Spleen (tissue), 11 donors: ENCODE data around the gene MAST2. TPM values are rescaled to one million over a fixed set of nuclear protein-coding genes. Genes with fewer than 3 reads are reported as not detected.

Experiments used
- DNase-seq: peaks from one replicate; pipeline ENCODE4 v3.0.0-alpha.2; 2020
- H3K27ac ChIP-seq, 8 donors: fragments of 200-600 bp; sonication (generic) in 7 of 8; 1 replicate in 4 of 8; 2 replicates in 4 of 8; pipeline versions ENCODE4 v1.5.0 to v1.8.0; 2016 to 2021; ENCODE audit warnings: inconsistent platforms in 4 of 8, mild to moderate bottlenecking in 4 of 8, moderate library complexity in 1 of 8
- H3K27me3 ChIP-seq, 7 donors: fragments of 200-600 bp; sonication (generic) in 6 of 7; replicated peaks in 1 of 7; 1 replicate in 4 of 7; 2 replicates in 3 of 7; pipeline versions ENCODE4 v1.5.0 to v1.8.0; 2016 to 2021; ENCODE audit warnings: inconsistent platforms in 3 of 7, mild to moderate bottlenecking in 1 of 7
- H3K36me3 ChIP-seq, 6 donors: fragments of 200-600 bp; sonication (generic) in 5 of 6; 1 replicate in 4 of 6; 2 replicates in 2 of 6; pipeline versions ENCODE4 v1.5.0 to v1.8.0; 2016 to 2021; ENCODE audit warnings: inconsistent platforms in 2 of 6
- H3K4me1 ChIP-seq, 6 donors: fragments of 200-600 bp; sonication (generic) in 5 of 6; 1 replicate in 3 of 6; 2 replicates in 3 of 6; pipeline versions ENCODE4 v1.5.0 to v1.8.0; 2016 to 2021; ENCODE audit warnings: inconsistent platforms in 3 of 6
- H3K4me3 ChIP-seq, 8 donors: fragments of 200-600 bp; sonication (generic) in 7 of 8; 1 replicate in 4 of 8; 2 replicates in 4 of 8; pipeline versions ENCODE4 v1.5.0 to v1.8.0; 2016 to 2021; ENCODE audit warnings: inconsistent platforms in 4 of 8, mild to moderate bottlenecking in 4 of 8, moderate library complexity in 2 of 8
- H3K9me3 ChIP-seq, 8 donors: fragments of 200-600 bp; sonication (generic) in 7 of 8; 1 replicate in 4 of 8; 2 replicates in 4 of 8; pipeline versions ENCODE4 v1.5.0 to v1.8.0; 2016 to 2021; ENCODE audit warnings: inconsistent platforms in 4 of 8
- POLR2A ChIP-seq, 3 donors: fragments of 450-650 bp; IDR thresholded peaks; one replicate each; pipeline ENCODE4 v1.5.1; 2017; ENCODE audit warnings: antibody characterized with exemption in 3 of 3, mild to moderate bottlenecking in 1 of 3
- POLR2AphosphoS5 ChIP-seq, 3 donors: sonication (generic); formaldehyde crosslinking; IDR thresholded peaks; one replicate each; pipeline ENCODE4 v1.5.1; 2017; ENCODE audit warnings: antibody characterized with exemption in 3 of 3
- WGBS, 5 donors: extraction: QIAGEN DNeasy Blood & Tissue Kit in 3 of 5; methylation state at CpG; one replicate each; pipeline versions ENCODE4 v1.1.5 to v1.1.7; 2013 to 2018; 5-methylcytosine and 5-hydroxymethylcytosine counted together
- intact Hi-C: fragments of 100-400 bp; cut with DNase I; formaldehyde crosslinking; loops from one replicate; pipeline ENCODE4 v1.15.0; 2023; ENCODE audit warnings: low total_unique reads
- polyA plus RNA-seq, 3 donors: library from polyadenylated mRNA; stranded (reverse); fragments of 200-250 nt; gene quantifications; one replicate each; pipeline ENCODE4 v1.2.1, GENCODE V29; 2013
- total RNA-seq, 7 donors: library from RNA; depleted of rRNA in 3 of 7; stranded (reverse); fragments of >200 nt in 3 of 7; fragmentation: NEBNext Ultra II Directional in 4 of 7; extraction: Animal tissue kit (Norgen Biotek cat#: 25700) in 4 of 7; gene quantifications; one replicate each; pipeline versions ENCODE4 v1.1.0 to v1.2.1, GENCODE V29; 2016 to 2021
- TF ChIP-seq, protein P1 (sequence below), 11 experiments: fragments of 200-600 bp in 7 of 11; fragments of 450-650 bp in 4 of 11; sonication (generic) in 4 of 11; IDR thresholded peaks in 8 of 11; conservative IDR thresholded peaks in 3 of 11; 1 replicate in 7 of 11; 2 replicates in 4 of 11; pipeline versions ENCODE4 v1.4.0 to v1.8.0; 2016 to 2021; ENCODE audit warnings: antibody characterized with exemption in 11 of 11, inconsistent platforms in 4 of 11, mild to moderate bottlenecking in 1 of 11
- donor health status: healthy with polysubstance abuse.
- donor health status: DM: no; HTN: no; CAD: no; lungs with moderate emphysema.
- donor health status: DM: no; HTN: no; CAD: no.
- donor health status: Bipolar disorder and iron deficiency.
- donor health status: healthy.
- donor health status: DM: no; HTN: no; CAD: no.
- donor health status: DM: yes; HTN: yes; CAD: no.

Gene MAST2
- total and polyA plus RNA-seq, 10 donors, result 3.6 to 19.4 (median 12.9) TPM

DNA sequence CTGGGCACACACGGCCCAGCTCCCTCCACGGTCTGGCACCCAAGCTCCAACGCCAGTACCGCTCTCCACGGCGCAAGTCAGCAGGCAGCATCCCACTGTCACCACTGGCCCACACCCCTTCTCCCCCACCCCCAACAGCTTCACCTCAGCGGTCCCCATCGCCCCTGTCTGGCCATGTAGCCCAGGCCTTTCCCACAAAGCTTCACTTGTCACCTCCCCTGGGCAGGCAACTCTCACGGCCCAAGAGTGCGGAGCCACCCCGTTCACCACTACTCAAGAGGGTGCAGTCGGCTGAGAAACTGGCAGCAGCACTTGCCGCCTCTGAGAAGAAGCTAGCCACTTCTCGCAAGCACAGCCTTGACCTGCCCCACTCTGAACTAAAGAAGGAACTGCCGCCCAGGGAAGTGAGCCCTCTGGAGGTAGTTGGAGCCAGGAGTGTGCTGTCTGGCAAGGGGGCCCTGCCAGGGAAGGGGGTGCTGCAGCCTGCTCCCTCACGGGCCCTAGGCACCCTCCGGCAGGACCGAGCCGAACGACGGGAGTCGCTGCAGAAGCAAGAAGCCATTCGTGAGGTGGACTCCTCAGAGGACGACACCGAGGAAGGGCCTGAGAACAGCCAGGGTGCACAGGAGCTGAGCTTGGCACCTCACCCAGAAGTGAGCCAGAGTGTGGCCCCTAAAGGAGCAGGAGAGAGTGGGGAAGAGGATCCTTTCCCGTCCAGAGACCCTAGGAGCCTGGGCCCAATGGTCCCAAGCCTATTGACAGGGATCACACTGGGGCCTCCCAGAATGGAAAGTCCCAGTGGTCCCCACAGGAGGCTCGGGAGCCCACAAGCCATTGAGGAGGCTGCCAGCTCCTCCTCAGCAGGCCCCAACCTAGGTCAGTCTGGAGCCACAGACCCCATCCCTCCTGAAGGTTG, 231.4 kb downstream of the MAST2 start:
- intact Hi-C loops, result loop anchor here (5.0 kb wide), 2 partner anchors 92 to 187 kb away; no protein-coding TSS in a partner anchor
- TF ChIP-seq POLR2A (IDR thresholded peaks at IDR 0.05) (no peak), POLR2AphosphoS5 (IDR thresholded peaks at IDR 0.05) (peak in 1 of 3 donors; percentile 6)
- no peaks in the 10 kb centered on the region for H3K27me3 ChIP-seq
- H3K27ac ChIP-seq, result no peak overlapping the region
- peaks cover 0 to 60% (median 8%) of the 10 kb centered on the region in 6 donors for H3K36me3 ChIP-seq
- DNase-seq, result no peak
- H3K4me3 ChIP-seq, result no peak overlapping the region
- 81 to 94% (median 91%) methylated on average over 26 to 27 of the region's 27 CpGs for WGBS, 5 donors
- H3K4me1 ChIP-seq, result peaks cover 5 to 30% (median 16%) of the 10 kb centered on the region in 6 donors
- no peaks in the 10 kb centered on the region for H3K9me3 ChIP-seq

DNA sequence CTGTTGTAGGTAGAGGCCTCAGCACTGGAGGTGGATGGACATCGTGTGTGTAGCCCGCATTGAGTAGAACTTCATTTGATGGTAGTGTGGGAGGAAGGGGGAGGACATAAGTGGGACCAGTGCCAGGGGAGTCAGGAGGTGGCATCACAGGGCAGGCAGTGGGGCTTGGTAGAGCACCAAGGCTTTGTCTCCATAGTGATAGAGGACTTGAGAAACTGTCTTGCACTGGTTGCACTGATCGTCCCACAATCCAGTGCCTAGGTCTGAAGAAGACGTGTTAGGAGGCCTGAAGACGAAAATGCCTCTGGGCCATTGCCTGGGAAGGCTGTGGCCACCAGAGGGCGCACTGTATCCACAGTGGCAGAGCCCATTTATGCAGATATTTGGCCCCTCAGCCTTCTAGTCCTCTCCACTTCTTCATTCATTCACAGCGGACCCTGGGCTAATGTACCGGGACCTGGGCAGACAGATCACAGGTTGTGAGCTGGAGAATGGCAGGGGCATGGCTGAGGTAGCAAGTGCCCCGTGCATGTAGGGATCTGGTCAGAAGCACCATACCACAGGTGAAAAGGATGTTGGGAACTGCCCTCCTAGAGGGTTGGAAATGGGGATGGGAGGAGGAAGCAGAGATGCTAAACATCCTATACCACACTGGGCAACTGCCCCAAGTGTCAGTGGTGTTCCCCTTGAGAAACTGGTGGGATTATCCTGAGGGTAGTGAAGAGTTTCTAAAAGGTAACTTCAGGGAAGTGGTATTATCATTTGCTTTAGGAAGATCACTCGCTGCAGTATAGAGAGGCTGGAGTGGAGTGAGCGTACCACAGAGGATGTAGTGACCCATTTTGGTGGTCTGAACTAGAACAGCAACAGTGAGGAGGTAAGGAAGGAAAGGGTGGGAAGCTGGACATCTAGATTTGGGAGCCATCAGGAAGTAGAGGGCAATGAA, 233.8 kb downstream of the MAST2 start:
- intact Hi-C loops, result loop anchor here (2.0 to 5.0 kb wide), 3 partner anchors 90 to 185 kb away; no protein-coding TSS in a partner anchor
- Histone ChIP-seq H3K9me3 (no peaks in the 10 kb centered on the region), H3K4me1 (peaks cover 8 to 54% (median 33%) of the 10 kb centered on the region in 6 donors), H3K27me3 (no peaks in the 10 kb centered on the region), H3K4me3 (no peak overlapping the region), H3K36me3 (peaks cover 0 to 37% (median 0%) of the 10 kb centered on the region in 6 donors), H3K27ac (no peak overlapping the region)
- WGBS, 5 donors, result 27 to 39% (median 29%) methylated on average over 10 to 11 of the region's 11 CpGs
- TF ChIP-seq POLR2A (IDR thresholded peaks at IDR 0.05), result no peak
- peak; percentile 19 to 66 (median 62) for TF ChIP-seq POLR2AphosphoS5 (IDR thresholded peaks at IDR 0.05)
- TF ChIP-seq, protein P1, sequence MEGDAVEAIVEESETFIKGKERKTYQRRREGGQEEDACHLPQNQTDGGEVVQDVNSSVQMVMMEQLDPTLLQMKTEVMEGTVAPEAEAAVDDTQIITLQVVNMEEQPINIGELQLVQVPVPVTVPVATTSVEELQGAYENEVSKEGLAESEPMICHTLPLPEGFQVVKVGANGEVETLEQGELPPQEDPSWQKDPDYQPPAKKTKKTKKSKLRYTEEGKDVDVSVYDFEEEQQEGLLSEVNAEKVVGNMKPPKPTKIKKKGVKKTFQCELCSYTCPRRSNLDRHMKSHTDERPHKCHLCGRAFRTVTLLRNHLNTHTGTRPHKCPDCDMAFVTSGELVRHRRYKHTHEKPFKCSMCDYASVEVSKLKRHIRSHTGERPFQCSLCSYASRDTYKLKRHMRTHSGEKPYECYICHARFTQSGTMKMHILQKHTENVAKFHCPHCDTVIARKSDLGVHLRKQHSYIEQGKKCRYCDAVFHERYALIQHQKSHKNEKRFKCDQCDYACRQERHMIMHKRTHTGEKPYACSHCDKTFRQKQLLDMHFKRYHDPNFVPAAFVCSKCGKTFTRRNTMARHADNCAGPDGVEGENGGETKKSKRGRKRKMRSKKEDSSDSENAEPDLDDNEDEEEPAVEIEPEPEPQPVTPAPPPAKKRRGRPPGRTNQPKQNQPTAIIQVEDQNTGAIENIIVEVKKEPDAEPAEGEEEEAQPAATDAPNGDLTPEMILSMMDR (IDR thresholded peaks at IDR 0.05 in 8 of 11, conservative IDR thresholded peaks at IDR 0.05 in 3 of 11), result peak; percentile 96 to 99 (median 98)
- peak; percentile 95 for DNase-seq

DNA sequence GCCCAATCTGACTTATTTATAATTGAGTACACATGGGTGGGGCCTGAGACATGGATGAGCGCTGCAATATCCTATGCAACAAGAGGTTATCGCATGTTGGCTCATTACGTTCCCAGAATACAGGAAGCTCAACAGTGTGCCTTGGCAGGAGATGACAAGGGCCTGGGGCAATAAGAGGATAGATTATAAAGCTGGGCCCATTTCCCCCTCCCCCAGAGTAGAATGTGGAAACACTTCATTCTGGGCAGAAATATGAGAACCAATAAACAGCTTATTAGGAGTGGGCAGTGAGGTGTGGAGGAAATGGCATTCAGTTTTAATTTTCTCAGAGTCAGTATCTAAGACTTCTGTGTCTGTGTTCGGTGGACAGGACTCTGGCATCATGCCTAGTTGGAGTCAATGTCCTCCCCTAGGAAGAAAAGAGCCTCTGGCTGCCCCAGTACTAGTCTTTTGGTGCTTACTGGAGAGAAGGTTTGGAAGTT, 236.2 kb downstream of the MAST2 start:
- WGBS, 5 donors, result 30 to 55% (median 44%) methylated on average over 4 of the region's 4 CpGs
- Histone ChIP-seq H3K9me3 (no peaks in the 10 kb centered on the region), H3K4me1 (peaks cover 13 to 77% (median 51%) of the 10 kb centered on the region in 6 donors), H3K27me3 (no peaks in the 10 kb centered on the region), H3K4me3 (no peak overlapping the region), H3K36me3 (peaks cover 0 to 33% (median 0%) of the 10 kb centered on the region in 6 donors), H3K27ac (peak overlapping the region in 5 of 8 donors; percentile 20 to 50 (median 32))
- DNase-seq, result no peak
- intact Hi-C loops, result loop anchor here (5.0 kb wide), 2 partner anchors 88 to 183 kb away; no protein-coding TSS in a partner anchor
- TF ChIP-seq POLR2A (IDR thresholded peaks at IDR 0.05) (no peak), POLR2AphosphoS5 (IDR thresholded peaks at IDR 0.05) (peak in 1 of 3 donors; percentile 35)

DNA sequence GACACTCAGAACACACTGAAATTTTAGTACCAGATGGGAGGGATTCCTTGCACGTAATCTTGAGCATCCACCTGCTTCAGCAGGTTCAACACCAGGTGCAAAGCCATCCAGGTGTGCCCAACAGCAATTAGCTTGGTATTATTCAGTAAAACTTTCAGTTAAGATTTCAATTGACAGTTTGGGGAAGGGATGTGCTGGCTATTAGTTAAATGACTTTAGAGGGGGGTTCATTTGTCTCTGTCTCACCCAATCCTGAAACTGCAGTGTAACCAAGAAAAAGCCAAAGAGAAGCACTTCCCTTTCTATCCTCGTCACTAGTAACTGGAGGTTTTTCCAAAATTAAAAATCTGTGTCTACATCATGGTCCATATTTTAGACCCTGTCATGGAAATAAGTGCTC, 238.1 kb downstream of the MAST2 start:
- Histone ChIP-seq H3K4me1 (peaks cover 13 to 76% (median 51%) of the 10 kb centered on the region in 6 donors), H3K4me3 (no peak overlapping the region), H3K27me3 (no peaks in the 10 kb centered on the region), H3K27ac (peak overlapping the region in 1 of 8 donors; percentile 7), H3K36me3 (peaks cover 0 to 33% (median 0%) of the 10 kb centered on the region in 6 donors), H3K9me3 (no peaks in the 10 kb centered on the region)
- no peak for DNase-seq
- TF ChIP-seq POLR2AphosphoS5 (IDR thresholded peaks at IDR 0.05) (no peak), POLR2A (IDR thresholded peaks at IDR 0.05) (no peak)
- TF ChIP-seq, protein P1 (IDR thresholded peaks at IDR 0.05 in 8 of 11, conservative IDR thresholded peaks at IDR 0.05 in 3 of 11), result no peak
- WGBS, 5 donors, result 56 to 73% (median 68%) methylated on average over 2 of the region's 2 CpGs
- intact Hi-C loops, result no loop called here
